GM18867 (cell line): Measurements from ENCODE around the gene AMPD3.
A peak's percentile ranks its signal among the peaks of the same experiment; 100 is the strongest.

ENCODE experiments used
- ATAC-seq: cut with Tn5 transposase; IDR thresholded peaks from one replicate; pipeline ENCODE4 v1.9.1; 2021; ENCODE audit warnings: mild to moderate bottlenecking, moderate library complexity; ENCODE audit not compliant: unreplicated experiment

Gene AMPD3

DNA sequence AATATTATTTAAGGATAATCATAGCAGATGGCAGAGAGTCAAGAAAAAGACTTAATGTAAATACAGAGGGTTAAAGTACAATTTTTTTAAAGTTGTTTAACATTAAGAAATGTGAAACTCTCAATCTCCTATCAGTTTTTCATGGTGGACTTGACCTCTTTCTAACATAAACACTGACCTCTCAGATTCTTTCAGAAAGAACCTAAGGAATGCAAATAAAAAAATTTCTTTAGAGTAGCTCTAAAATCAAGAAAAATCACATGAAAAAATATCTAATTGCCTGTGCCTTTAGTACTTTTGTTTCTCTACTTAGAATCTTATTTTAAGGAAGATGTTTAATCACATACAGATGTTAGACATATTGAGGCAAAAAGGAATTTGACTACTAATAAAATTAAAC is 73.1 kb downstream of the AMPD3 start:
- ATAC-seq, result no peak

DNA sequence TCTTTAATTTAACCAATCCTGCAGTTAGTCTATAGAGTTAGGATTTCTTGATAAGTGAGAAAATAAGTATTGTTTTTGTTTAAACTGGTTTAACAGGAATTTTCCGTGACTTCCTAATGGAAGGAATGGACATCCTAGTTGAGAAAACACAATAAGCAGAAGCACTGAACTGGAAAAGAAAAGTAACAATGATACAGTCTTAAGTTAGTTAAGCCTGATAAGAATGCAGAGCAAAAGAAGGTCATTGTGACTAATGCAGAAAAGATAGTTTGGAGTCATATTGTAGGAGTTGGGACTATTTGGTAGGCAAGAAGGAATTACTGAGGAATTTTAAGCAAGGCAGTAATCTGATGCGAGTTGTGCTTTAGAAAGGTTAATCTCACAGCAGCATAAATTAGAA is 74.2 kb downstream of the AMPD3 start:
- no peak for ATAC-seq

GRCh38 chr11:10532526-10532925 is 77.5 kb downstream of the AMPD3 start:
- ATAC-seq, result no peak

GRCh38 chr11:10533323-10533722 is 78.3 kb downstream of the AMPD3 start:
- ATAC-seq, result no peak

GRCh38 chr11:10534316-10534715 is 79.3 kb downstream of the AMPD3 start:
- ATAC-seq, result no peak

DNA sequence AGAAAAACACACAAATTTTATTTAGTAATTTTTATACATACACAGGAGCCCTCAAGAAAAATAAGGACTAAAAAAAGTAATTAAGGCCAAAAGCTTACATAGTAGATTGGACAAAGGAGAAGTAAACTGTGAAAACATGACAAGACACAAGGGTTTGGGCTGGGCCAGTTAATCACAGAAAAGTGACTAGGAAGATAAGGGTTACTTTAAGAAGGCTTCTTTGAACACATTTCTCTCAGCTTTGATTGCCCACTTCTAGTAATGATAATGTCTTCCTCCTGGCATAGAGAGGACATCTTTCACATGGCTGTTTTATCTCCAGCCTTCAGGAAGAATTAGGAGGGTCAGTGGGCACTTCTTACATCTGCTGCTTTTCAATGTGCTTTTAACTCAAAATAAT is 82.5 kb downstream of the AMPD3 start:
- no peak for ATAC-seq

DNA sequence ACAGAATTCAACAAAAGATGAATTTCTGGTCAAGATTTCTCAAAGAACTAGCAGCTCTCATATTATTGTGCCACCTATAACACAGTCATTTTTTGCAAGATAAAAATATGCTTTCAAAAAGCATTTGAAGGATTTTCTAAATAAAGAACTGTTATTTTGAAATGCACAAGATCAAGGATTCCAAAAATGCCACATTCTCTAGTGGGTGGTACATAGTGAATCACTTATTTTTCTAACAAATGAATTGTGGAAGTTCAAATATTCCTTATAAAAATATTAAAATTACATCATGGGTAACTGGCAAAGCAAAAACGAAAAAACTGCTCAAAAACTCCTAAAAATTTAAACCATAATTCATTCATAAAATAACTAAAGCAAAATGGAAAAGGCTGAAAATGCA is 83.9 kb downstream of the AMPD3 start:
- ATAC-seq, result no peak

DNA sequence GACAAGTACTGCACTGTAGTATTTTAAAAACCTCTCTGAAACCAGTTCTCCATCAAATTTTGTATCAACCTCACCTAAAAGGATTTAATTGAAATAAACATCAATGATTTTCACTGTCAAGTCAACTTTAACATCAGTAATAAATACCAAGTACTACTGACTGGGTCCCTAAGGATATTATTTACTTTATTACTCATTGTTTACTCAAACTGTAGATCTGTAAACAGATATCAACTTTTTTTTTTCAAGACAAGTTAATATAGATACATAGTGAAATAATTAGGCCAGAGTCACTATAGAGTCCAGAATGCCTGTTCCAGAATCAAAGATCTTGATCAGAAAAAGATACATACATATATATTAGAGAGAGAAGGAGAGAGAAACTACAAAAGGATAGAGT is 84.3 kb downstream of the AMPD3 start:
- no peak for ATAC-seq

DNA sequence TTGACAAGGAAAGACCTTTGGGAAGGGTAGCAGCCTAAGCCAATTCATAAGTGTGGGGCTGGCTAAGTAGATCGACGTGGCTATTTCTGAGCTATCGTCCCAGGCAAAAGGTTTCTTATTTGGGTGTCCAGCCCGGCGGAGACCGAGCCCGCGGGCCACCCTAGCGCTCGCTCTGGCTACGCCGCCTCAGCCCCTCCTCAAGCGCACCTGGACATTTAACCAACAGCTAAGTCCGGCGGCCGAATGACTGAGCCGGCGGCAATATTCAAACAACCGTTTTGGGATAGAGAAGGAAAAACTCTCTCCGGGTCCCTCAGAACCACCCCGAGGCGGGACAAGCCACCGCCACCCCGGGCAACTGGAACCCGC is 85.5 kb downstream of the AMPD3 start:
- peak; percentile 25 for ATAC-seq

DNA sequence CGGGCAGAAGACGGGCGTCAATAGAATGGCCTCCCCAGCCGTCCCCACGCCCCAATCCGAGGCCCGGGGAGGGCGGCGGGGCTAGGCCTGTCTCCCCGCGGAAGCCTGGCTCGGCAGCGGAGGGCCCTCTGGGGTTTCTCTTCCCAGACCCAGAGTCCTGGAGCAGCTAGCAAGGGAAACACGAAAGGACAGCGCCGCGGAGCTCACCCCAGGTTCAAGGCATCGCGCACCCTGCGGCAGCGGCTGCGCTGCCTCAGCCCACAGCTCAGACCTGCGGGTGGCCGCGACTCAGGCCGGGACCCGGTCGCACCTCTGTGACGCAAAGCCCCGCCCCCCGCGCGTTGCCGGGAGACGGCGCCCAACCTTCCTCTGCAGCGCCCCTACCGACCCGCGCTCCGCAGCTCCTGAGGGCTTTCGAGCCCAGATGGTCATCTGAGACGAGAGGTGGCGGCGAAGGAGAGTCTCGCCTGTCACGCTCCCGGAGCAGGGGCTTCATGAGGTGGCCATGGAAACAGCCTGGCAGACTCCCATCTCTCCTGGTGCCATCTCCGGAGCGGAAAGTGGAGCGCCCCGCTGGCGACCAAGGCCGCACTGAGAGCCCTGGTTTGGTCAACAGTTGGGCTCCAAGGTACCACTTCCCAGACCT is 86.0 kb downstream of the AMPD3 start, which contains the start of gene RNF141:
Gene RNF141 (minus strand): TSS at position 273 of the 646 bp plus-strand sequence. CDS start 7,029 bp downstream, outside the sequence.
- ATAC-seq, result peak; percentile 97

GRCh38 chr11:10541561-10541930 is 86.5 kb downstream of the AMPD3 start:
- ATAC-seq, result no peak

DNA sequence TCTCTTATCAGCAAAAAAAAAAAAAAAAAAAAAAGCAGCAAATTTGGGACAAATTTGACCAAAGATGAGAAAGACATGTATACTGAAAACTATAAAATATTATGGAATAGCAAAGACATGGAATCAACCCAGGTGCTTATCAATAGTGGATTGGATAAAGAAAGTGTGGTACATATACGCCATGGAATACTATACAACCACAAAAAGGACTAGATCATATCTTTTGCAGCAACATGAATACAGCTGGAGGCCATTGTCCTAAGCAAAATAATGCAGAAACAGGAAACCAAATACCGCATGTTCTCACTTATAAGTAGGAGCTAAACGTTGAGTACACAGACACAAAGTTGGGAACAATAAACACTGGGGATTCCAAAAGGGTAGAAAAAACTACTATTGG is 87.7 kb downstream of the AMPD3 start:
- no peak for ATAC-seq

GRCh38 chr11:10543782-10544181 is 88.7 kb downstream of the AMPD3 start:
- no peak for ATAC-seq

GRCh38 chr11:10544491-10545465 is 89.7 kb downstream of the AMPD3 start:
- ATAC-seq, result no peak

- ATAC-seq, result no peak
Measured at GRCh38 chr11:10550503-10551289, 95.6 kb downstream of the AMPD3 start.

DNA sequence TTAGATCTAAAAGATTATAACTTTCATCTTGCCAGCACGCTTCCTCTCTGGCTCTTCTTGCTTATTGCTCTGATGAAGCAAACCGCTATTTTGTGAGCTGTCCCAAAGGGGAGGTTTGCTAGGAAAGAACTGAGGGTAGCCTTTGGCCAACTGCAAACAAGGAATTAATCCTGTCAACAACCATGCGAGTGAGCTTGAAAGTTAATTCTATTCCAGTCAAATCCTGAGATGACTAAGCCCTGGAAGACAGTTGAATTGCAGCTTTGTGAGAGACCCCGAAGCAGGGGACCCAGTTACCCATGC is 96.2 kb downstream of the AMPD3 start:
- no peak for ATAC-seq

DNA sequence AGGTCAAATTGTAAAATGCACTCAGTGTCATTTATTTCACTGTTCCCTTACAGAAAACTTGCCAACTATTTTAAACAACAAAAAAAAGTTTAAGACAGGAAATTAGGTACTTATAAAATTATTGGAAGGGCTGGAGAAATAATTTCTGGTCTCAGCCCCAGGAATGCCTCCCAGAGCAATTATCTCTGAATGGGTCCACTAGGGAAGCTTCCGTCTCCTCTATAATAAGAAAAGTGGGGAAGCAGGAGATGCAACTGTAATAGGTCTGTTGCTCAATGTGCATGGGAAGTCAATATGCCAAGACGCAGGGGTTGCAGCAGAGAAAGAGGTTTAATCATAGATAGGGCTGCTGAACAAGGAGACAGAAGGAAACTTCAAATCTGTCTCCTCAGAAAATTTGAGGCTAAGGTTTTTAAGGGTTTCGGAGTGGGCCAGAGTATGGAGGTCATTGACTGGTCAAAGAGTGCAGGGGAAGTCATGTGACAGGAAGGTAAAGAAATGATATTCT is 96.8 kb downstream of the AMPD3 start:
- no peak for ATAC-seq

DNA sequence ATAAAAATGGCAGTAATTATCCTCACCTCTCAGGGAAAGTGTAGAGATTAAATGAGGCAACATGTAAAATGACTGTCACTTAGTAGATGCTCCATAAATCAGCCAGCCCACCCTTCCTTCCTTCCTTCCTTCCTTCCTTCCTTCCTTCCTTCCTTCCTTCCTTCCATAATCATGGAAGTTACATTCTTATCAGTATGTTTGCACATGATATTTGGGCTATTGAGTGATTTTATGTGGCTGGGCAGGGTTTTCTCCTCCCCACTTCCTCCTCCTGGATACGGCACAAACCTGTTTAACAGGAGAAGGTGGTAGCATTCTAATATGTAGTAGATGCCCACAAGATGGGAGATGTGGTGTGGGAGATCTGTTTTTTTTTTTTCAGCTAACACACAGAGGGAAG is 101.5 kb downstream of the AMPD3 start:
- ATAC-seq, result no peak
